GM12872 (cell line): ENCODE data around the gene PLCG1.

Experiments
- TF ChIP-seq, protein P1 (sequence below): IDR thresholded peaks from 3 replicates; pipeline ENCODE4 v1.5.1; 2011; ENCODE audit warnings: low read depth, mild to moderate bottlenecking, low read length, moderate library complexity; ENCODE audit not compliant: insufficient read depth

Gene PLCG1

DNA sequence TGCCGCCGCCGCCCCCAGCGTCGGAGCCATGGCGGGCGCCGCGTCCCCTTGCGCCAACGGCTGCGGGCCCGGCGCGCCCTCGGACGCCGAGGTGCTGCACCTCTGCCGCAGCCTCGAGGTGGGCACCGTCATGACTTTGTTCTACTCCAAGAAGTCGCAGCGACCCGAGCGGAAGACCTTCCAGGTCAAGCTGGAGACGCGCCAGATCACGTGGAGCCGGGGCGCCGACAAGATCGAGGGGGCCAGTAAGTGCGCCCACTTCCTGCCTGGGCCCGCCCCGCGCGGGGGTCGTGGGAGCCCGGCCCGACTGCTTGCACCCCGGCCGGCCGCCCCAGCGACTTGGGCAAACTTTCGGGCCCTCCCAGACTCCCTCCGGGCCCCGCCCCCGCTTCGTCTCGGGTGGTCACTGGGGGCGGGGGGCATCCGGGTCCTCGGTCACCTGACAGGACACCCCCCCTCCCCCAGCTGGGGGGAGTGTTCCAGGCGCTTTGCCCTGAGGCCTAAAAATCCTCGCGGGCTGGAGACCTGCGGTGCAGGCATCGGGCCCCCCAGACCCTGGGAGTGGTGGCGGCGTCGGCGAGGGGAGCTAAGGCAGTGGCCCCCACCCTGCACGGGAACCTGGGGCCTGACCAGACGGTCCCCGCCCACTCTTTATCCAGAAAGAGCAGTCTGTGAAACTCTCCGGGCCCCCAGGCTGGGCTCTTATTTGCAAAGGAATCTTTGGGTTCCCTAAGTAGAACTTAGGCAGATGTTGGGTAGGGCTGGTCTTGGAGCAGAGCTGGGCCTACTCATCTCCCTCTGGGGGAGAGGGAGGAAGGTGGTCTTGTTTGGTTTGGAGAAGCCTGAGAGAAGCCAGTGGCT lies 501 bp downstream of the PLCG1 start:
- TF ChIP-seq, protein P1, sequence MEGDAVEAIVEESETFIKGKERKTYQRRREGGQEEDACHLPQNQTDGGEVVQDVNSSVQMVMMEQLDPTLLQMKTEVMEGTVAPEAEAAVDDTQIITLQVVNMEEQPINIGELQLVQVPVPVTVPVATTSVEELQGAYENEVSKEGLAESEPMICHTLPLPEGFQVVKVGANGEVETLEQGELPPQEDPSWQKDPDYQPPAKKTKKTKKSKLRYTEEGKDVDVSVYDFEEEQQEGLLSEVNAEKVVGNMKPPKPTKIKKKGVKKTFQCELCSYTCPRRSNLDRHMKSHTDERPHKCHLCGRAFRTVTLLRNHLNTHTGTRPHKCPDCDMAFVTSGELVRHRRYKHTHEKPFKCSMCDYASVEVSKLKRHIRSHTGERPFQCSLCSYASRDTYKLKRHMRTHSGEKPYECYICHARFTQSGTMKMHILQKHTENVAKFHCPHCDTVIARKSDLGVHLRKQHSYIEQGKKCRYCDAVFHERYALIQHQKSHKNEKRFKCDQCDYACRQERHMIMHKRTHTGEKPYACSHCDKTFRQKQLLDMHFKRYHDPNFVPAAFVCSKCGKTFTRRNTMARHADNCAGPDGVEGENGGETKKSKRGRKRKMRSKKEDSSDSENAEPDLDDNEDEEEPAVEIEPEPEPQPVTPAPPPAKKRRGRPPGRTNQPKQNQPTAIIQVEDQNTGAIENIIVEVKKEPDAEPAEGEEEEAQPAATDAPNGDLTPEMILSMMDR, result no peak

DNA sequence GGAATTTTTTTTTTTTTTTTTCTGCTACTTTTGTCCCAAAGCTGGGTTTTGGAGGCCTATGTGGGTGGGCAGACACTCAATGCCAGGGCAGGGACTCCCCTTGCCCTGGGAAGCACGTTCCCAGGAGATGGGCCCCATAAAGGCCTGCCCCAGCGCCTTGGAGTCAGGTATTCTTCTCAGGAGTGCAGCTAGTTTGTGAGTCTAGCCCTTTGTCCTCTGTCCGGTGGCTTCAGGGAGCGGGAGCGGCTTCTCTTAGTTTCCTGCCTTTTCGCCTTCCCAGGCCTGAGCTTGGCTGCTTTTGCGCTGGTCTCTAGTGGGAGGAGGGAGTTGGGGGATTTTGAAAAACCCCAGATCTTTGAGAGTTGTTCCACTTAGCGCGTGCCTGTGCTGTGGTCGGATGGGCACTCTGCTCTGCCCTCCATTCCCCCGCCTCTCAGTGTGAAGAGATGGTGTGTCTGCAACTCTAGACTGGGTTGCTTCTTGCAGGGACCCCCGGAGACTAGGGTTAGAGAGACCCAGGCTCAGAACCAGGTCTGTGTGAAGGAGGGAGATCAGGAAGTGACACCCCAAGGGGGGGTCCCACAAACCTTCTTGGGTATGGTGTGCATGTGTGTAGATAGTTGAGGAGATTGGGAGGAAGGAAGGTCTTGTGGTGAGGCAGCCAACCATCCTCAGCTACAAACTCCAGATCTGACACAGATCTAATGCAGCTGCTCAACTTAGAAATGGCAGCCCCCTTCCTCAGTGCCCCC lies 1.3 kb downstream of the PLCG1 start:
- TF ChIP-seq, protein P1, result no peak

DNA sequence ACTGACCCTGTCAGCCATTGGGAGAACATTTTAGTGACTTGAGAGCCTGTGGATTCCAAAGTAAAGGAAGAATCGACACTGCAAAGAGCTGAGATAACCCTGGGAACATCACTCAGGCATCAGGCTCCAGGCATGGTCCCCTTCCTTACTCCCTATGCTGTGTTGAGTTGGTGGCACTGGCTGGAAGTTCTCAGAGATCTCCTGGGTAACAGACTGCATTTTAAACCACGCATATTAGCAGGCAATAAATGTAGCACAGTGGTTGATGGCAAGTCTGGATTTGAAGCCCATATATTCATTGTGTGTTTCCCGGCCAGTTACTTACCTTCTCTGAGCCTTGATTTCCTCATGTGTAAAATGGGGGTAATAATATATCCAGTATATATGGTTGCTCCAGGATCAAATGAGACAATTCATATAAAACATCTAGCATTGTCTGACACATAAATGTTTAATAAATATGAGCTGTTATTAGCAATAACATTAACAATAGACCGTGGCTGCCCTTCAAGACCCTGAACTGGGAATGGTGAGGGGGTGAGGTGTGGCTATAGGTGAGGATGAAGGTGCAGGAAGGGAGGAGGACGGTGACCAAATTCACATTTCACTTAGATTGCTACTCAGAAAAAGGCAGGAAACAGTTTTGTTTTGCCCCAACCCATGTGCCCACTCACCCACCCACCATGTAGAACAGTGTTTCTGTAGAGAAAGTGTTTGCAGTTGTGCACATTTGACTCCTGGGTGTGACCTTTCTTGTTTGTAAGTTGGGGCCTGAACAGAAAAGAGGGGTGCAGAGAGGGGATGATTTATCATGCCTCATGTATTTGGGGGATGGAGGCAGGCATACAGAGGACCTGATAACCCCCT lies 2.1 kb downstream of the PLCG1 start:
- TF ChIP-seq, protein P1, result no peak

DNA sequence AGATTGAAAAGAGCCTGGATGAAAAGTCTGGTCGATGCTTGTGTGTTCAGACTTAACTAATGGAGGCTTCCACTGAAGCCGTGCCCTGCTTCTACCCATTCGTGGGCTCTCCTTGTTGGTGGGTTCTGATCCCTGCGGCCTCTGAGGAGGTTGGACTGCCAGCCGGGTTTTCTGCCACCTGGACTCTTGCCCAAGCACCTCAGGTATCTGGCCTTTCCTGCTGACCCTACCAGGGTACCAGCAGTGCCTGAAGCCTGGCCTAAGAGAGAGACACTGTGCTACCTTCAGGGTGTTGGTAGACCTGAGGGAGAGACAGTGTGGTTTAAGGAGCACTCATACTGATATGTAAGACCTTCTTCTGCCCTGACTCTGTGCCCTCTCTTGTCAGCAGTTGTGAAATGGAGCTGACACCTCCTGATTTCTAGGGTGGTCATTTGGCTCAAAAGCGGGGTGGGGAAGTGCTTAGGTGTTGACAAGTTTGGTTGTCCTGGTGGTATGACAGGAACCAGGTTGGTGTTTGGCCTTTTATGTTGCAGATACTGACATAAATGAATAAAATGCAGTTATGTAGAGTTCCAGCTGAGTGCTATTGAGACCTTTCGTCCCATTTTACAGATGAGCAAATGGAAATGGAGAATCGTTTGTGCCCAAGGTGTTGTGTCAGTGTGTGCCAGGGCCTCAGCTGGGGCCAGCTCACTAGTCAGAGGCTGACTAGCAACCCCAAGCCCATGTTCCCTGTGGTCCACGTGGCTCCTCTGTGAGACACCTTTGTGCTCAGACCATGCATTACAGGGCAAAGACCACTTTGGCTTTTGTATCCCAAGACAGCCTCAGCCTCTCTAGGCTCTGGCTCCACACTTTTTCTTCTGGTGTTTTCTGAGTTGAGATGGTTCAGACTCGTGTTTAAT lies 3.1 kb downstream of the PLCG1 start:
- TF ChIP-seq, protein P1, result no peak

DNA sequence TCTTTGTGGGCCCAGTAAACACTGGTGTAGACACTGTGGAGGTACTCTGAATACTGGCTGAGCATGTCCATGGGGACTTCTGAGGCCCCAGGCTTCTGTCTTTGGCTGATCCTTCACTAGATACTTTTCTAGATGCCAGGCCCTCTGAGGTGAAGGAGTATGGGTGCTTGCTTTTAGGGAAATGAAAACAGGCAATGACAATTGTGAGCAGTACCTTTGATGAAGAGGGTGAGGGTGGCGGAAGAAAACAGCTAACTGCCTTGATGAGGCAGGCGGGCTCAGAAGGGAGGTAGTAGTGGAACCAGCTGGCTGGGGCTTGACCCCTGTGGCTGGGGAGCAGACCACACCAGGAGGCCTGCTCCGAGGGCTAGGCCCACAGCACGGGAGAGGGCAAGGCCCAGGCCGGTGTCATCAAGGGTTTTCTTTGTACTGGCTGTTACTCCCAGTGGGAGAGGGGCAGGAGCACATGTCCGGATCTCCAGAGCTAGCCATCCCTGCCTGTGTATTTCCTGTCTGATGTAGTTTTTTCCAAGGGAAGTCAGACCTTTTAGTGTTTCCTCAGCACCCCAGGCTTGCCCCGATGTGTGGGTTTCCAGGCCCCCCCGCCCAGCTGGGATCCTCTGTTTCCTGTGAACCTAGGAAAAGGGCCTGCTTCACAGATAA lies 3.9 kb downstream of the PLCG1 start:
- TF ChIP-seq, protein P1, result no peak

DNA sequence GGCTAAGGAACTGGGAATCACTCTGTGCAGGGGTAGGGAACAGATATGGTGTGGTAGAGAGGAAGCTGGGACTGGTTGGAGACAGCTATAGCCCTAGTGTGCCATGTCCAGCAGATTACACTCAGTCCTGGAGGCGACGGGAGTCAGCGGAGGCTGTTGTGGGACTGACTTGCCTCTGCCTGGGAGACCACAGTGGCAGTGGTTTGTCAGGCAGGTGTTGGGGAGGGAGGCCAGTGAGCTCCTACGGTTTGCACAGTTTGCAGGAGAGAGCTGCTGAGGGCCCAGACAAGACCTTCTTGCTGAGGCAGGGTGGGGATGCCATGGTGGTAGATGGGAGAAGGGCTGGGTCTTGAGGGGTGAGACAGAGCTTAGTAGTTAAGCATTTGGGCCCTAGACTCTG lies 4.9 kb downstream of the PLCG1 start:
- TF ChIP-seq, protein P1, result no peak
